Calu3 (cell line): ENCODE results near the gene MGMT. TPM values are rescaled to one million over a fixed set of nuclear protein-coding genes. Genes with fewer than 3 reads are reported as not detected.

Experiments used
- BruUV-seq: library from RNA; stranded (reverse); fragments of 400-500 nt; replicated peaks from 2 replicates; lab custom pipeline; 2021; lab: Mats Ljungman, UMichigan
- CTCF ChIA-PET: fragments of 300-600 bp; sonication (Branson Sonifier 250); formaldehyde crosslinking; loops from one replicate; lab custom pipeline; 2022; ENCODE audit warnings: antibody characterized with exemption; lab: Charles Lee
- DNase-seq: peaks from one replicate; pipeline ENCODE4 v3.0.0; 2022
- H3K27ac Mint-ChIP-seq: one replicate; pipeline ENCODE4 v1.8.0; 2022; ENCODE audit warnings: mixed read lengths; ENCODE audit not compliant: unreplicated experiment
- H3K27me3 Mint-ChIP-seq: one replicate; pipeline ENCODE4 v1.8.0; 2022; ENCODE audit warnings: mixed read lengths; ENCODE audit not compliant: unreplicated experiment
- H3K36me3 Mint-ChIP-seq: one replicate; pipeline ENCODE4 v1.8.0; 2022; ENCODE audit warnings: mild to moderate bottlenecking, moderate library complexity, mixed read lengths; ENCODE audit not compliant: insufficient read depth, unreplicated experiment
- H3K4me1 Mint-ChIP-seq: one replicate; pipeline ENCODE4 v1.8.0; 2022; ENCODE audit warnings: mild to moderate bottlenecking, low read depth, mixed read lengths; ENCODE audit not compliant: unreplicated experiment
- H3K4me3 Mint-ChIP-seq: one replicate; pipeline ENCODE4 v1.8.0; 2022; ENCODE audit warnings: mild to moderate bottlenecking, low read depth, moderate library complexity, mixed read lengths; ENCODE audit not compliant: unreplicated experiment
- H3K9me3 Mint-ChIP-seq: one replicate; pipeline ENCODE4 v1.8.0; 2022; ENCODE audit warnings: low read depth, mixed read lengths; ENCODE audit not compliant: unreplicated experiment
- CTCF ChIP-seq: fragments of 200-600 bp; IDR thresholded peaks from one replicate; pipeline ENCODE4 v1.8.0; 2022; ENCODE audit warnings: antibody characterized with exemption; ENCODE audit not compliant: unreplicated experiment
- intact Hi-C: fragments of 100-400 bp; cut with micrococcal nuclease; formaldehyde crosslinking; loops from one replicate; pipeline ENCODE4 v1.10.0; 2022; ENCODE audit not compliant: unreplicated experiment
- total RNA-seq: library from RNA; stranded (reverse); gene quantifications from 2 replicates; pipeline ENCODE4 v1.2.3, GENCODE V29; 2022

MGMT gene
- total RNA-seq, 1 experiment from 2014 or later = 8.3 TPM

GRCh38 chr10:129760416-129760815, 293.4 kb downstream of the MGMT start:
- no peak for TF ChIP-seq CTCF
- no peak for DNase-seq
- CTCF ChIA-PET = no interaction called here
- no peaks in the 10 kb centered on the region for H3K4me1 Mint-ChIP-seq
- peaks cover 10% of the 10 kb centered on the region for H3K9me3 Mint-ChIP-seq
- no peaks in the 10 kb centered on the region for H3K36me3 Mint-ChIP-seq
- H3K4me3 Mint-ChIP-seq = no peak overlapping the region
- intact Hi-C loops = no loop called here
- H3K27ac Mint-ChIP-seq = no peak overlapping the region
- no peaks in the 10 kb centered on the region for H3K27me3 Mint-ChIP-seq
- BruUV-seq = no TSS peak

GRCh38 chr10:129761197-129761972, 294.3 kb downstream of the MGMT start:
- no peak for DNase-seq
- no peak for TF ChIP-seq CTCF
- CTCF ChIA-PET = no interaction called here
- Mint-ChIP-seq H3K9me3 (peaks cover 7% of the 10 kb centered on the region), H3K4me1 (no peaks in the 10 kb centered on the region), H3K27me3 (no peaks in the 10 kb centered on the region), H3K27ac (no peak overlapping the region), H3K4me3 (no peak overlapping the region), H3K36me3 (no peaks in the 10 kb centered on the region)
- intact Hi-C loops = no loop called here
- BruUV-seq = no TSS peak

- CTCF ChIA-PET = no interaction called here
- no peak for TF ChIP-seq CTCF
- BruUV-seq = no TSS peak
- Mint-ChIP-seq H3K27me3 (no peaks in the 10 kb centered on the region), H3K4me1 (no peaks in the 10 kb centered on the region), H3K9me3 (peaks cover 7% of the 10 kb centered on the region), H3K4me3 (no peak overlapping the region), H3K36me3 (no peaks in the 10 kb centered on the region), H3K27ac (no peak overlapping the region)
- DNase-seq = no peak
- intact Hi-C loops = no loop called here
Measured at GRCh38 chr10:129761981-129762956, 295.2 kb downstream of the MGMT start.

GRCh38 chr10:129764011-129764900, 297.2 kb downstream of the MGMT start:
- no peak for DNase-seq
- Mint-ChIP-seq H3K36me3 (no peaks in the 10 kb centered on the region), H3K27ac (no peak overlapping the region), H3K27me3 (no peaks in the 10 kb centered on the region), H3K9me3 (peaks cover 5% of the 10 kb centered on the region), H3K4me3 (no peak overlapping the region), H3K4me1 (no peaks in the 10 kb centered on the region)
- intact Hi-C loops = no loop called here
- CTCF ChIA-PET = no interaction called here
- TF ChIP-seq CTCF = no peak
- BruUV-seq = no TSS peak
